Activated naive CD8-positive, alpha-beta T cell (primary cell): ENCODE results near the gene HOXC9.
A peak's percentile ranks its signal among the peaks of the same experiment; 100 is the strongest.

Experiments used
- H3K27ac Mint-ChIP-seq: one replicate; pipeline ENCODE4 v1.8.0; 2021; ENCODE audit warnings: mixed read lengths
- H3K27me3 Mint-ChIP-seq: one replicate; pipeline ENCODE4 v1.8.0; 2021; ENCODE audit warnings: mixed read lengths
- H3K36me3 Mint-ChIP-seq: one replicate; pipeline ENCODE4 v1.8.0; 2021; ENCODE audit warnings: mixed read lengths
- H3K4me1 Mint-ChIP-seq: one replicate; pipeline ENCODE4 v1.8.0; 2021; ENCODE audit warnings: low read depth, mixed read lengths
- H3K4me3 Mint-ChIP-seq: one replicate; pipeline ENCODE4 v1.8.0; 2021; ENCODE audit warnings: mild to moderate bottlenecking, mixed read lengths
- H3K9me3 Mint-ChIP-seq: one replicate; pipeline ENCODE4 v1.8.0; 2021; ENCODE audit warnings: low read depth, mixed read lengths

The HOXC9 gene

DNA sequence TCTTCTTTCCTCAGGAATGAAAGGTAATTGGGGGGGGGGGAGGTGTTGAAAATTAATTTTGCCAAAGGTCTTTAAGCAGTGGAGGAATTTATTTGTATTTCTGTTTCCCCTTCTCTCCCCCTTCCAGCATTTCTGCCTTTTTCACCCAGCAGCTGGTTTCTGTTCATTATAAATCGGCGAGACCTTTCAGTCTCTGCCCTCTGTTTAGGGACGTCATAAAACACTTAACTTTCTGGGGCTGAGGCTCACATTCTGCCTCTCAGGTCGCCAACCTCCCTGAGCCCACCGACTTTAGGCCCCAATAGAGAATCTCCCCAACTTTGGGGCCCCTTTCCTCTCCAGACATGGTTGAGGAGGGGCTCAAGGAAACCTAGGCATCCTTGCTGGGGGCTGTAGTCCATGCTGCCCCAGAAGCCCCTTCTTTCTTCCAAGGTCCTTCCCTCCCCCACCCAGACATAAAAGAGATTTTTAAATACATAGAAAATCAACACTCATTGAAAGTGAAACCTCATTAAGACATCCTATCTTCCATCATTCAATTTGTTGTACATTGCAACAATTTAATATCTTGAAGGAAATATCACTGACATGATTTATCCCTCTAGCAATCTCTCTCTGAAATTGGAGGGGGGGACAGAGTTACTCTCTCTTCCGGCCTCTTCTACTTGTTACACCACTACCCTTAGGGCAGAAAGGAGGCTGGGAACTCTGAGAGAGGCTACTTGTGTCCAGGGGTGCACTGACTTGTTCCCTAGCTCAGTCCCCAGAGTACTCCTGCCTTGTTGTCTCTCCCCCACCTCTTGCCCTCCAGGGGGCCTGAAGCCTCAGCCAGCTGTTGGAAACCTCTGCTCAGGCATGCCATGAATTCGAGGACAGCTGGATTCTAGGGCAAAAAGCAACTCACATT, 25.8 kb downstream of the HOXC9 start:
- H3K36me3 Mint-ChIP-seq: no peaks in the 10 kb centered on the region
- H3K27ac Mint-ChIP-seq: no peak overlapping the region
- H3K27me3 Mint-ChIP-seq: peaks cover 46% of the 10 kb centered on the region
- H3K9me3 Mint-ChIP-seq: no peaks in the 10 kb centered on the region
- peaks cover 20% of the 10 kb centered on the region for H3K4me1 Mint-ChIP-seq
- no peak overlapping the region for H3K4me3 Mint-ChIP-seq

DNA sequence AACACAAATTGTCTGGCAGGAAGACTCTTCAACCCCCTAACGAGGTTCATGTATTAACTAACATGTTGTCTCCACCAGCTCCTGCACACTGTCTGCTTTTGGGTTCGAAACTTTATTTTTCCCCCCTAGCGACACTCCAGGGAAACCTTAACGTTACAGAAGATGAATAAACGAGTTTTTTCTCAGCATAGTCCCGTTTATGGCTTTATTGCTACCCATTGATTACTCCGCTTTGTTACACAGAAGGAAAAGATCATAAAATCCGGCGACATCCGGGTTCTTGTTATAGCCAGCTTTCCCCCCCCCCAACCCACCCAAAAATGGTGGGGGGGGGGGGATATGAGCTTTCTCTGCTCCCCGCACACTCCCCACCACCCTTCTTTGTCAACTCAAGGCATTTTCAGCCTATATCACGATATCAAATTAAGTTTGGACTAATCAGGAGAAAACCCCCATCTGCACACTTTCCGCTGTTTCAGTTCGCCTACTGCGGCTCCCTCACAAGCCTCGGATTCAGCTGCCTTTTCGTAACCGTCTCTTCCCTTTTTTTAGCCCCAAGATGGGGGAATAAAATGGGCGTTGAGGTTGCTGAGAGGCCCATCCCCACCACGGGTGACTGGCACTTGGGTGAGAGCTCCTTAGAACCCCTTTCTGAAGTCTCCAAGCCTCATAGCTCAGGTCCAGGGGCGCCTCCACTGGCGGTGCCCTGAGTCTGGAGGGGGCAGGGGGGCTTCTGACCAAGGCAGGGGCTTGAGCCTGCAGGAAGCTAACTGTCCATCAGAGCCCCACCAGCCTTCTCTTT, 26.9 kb downstream of the HOXC9 start:
- Mint-ChIP-seq H3K27ac (no peak overlapping the region), H3K27me3 (peaks cover 42% of the 10 kb centered on the region), H3K9me3 (no peaks in the 10 kb centered on the region), H3K4me1 (peaks cover 20% of the 10 kb centered on the region), H3K4me3 (peak overlapping the region; percentile 57), H3K36me3 (no peaks in the 10 kb centered on the region)

DNA sequence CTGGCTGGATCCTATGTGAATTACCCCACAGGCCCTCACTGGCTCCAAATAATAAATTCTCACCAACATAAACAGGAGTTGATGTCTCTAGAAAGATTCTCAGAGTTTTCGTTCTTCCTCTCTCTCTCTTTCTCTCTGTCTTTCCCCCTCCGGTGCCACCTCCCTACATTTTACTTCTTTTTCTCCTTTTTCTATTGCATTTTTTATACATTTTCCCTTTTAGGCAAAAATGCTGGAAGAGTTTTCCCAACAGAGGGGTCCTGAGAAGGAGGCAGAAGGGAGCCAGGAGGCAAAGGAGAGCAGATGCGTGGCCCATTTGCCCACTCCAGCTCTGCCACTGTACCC, 27.5 kb downstream of the HOXC9 start:
- Mint-ChIP-seq H3K27me3 (peaks cover 44% of the 10 kb centered on the region), H3K9me3 (no peaks in the 10 kb centered on the region), H3K36me3 (no peaks in the 10 kb centered on the region), H3K4me3 (no peak overlapping the region), H3K4me1 (peaks cover 25% of the 10 kb centered on the region), H3K27ac (no peak overlapping the region)

DNA sequence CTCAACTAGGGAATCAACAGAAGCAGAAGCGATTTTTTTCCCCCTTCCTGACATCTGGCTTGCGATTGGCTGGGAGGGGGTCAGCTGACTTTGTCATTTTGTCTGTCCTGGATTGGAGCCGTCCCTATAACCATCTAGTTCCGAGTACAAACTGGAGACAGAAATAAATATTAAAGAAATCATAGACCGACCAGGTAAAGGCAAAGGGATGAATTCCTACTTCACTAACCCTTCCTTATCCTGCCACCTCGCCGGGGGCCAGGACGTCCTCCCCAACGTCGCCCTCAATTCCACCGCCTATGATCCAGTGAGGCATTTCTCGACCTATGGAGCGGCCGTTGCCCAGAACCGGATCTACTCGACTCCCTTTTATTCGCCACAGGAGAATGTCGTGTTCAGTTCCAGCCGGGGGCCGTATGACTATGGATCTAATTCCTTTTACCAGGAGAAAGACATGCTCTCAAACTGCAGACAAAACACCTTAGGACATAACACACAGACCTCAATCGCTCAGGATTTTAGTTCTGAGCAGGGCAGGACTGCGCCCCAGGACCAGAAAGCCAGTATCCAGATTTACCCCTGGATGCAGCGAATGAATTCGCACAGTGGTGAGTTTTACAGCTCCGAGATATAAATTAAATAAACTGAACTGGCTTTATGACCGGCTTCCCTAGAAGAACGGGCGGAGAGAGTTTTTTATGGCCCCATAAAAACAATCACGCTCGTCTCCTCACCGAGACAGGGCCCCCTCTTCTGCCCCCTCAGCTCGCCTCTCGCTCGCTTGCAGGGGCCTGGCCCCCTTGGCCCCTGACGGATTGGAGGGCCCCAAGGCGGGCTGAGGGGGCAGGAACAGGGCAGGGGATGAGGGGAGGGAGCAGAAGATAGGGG, 28.6 kb downstream of the HOXC9 start, which contains the start of gene HOXC6:
Gene HOXC6 (plus strand): TSS at position 127 of the 888 bp plus-strand sequence. CDS start 82 bp downstream, at position 209.
- H3K4me1 Mint-ChIP-seq: peaks cover 36% of the 10 kb centered on the region
- peak within 1 kb of the TSS; percentile 37 for H3K4me3 Mint-ChIP-seq
- no peak within 1 kb of the TSS for H3K27ac Mint-ChIP-seq
- no peaks in the 10 kb centered on the region for H3K9me3 Mint-ChIP-seq
- peaks cover 43% of the 10 kb centered on the region for H3K27me3 Mint-ChIP-seq
- no peaks in the 10 kb centered on the region for H3K36me3 Mint-ChIP-seq

DNA sequence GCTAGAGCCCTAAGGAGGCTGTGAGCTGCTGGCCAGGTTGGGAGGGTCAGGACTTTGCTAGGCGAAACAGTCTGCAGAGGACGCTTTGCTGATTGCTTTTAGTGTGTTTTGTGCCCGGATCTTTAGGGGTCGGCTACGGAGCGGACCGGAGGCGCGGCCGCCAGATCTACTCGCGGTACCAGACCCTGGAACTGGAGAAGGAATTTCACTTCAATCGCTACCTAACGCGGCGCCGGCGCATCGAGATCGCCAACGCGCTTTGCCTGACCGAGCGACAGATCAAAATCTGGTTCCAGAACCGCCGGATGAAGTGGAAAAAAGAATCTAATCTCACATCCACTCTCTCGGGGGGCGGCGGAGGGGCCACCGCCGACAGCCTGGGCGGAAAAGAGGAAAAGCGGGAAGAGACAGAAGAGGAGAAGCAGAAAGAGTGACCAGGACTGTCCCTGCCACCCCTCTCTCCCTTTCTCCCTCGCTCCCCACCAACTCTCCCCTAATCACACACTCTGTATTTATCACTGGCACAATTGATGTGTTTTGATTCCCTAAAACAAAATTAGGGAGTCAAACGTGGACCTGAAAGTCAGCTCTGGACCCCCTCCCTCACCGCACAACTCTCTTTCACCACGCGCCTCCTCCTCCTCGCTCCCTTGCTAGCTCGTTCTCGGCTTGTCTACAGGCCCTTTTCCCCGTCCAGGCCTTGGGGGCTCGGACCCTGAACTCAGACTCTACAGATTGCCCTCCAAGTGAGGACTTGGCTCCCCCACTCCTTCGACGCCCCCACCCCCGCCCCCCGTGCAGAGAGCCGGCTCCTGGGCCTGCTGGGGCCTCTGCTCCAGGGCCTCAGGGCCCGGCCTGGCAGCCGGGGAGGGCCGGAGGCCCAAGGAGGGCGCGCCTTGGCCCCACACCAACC, 29.8 kb downstream of the HOXC9 start:
- H3K27me3 Mint-ChIP-seq: peaks cover 44% of the 10 kb centered on the region
- peaks cover 39% of the 10 kb centered on the region for H3K4me1 Mint-ChIP-seq
- peak overlapping the region; percentile 20 for H3K4me3 Mint-ChIP-seq
- no peak overlapping the region for H3K27ac Mint-ChIP-seq
- no peaks in the 10 kb centered on the region for H3K9me3 Mint-ChIP-seq
- no peaks in the 10 kb centered on the region for H3K36me3 Mint-ChIP-seq

DNA sequence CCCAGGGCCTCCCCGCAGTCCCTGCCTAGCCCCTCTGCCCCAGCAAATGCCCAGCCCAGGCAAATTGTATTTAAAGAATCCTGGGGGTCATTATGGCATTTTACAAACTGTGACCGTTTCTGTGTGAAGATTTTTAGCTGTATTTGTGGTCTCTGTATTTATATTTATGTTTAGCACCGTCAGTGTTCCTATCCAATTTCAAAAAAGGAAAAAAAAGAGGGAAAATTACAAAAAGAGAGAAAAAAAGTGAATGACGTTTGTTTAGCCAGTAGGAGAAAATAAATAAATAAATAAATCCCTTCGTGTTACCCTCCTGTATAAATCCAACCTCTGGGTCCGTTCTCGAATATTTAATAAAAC, 30.5 kb downstream of the HOXC9 start:
- no peak overlapping the region for H3K4me3 Mint-ChIP-seq

DNA sequence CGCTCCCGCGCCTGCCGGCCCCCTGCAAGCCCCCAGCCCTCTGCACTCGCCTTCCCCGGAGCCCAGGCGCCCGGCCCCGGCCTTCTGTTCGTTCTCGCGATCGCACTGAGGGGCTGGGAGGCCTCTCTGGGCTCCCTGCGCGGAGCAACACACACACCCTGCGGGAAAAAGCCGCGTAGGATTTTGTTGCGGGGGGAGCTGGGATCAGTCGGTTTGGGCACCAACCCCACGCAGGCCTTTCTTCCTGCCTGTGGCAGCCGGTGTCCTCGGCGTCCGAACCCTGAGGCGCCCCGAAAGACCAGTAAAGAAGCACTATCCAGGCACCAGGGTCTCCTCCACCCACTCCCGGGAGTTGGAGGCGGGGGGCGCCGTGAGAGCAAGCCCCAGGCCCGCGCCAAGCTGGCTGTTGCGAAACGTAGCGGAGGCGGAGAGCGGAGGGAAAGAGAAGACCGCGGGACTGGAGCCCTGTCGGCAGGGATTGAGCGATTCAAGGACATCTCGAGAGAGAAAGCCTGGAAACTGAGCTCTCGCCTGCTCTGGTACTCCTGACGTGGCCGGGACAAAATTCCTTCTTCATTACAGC, 31.0 kb downstream of the HOXC9 start:
- Mint-ChIP-seq H3K4me3 (no peak overlapping the region), H3K4me1 (peaks cover 40% of the 10 kb centered on the region), H3K27me3 (peaks cover 50% of the 10 kb centered on the region), H3K36me3 (no peaks in the 10 kb centered on the region), H3K27ac (no peak overlapping the region), H3K9me3 (no peaks in the 10 kb centered on the region)

More for the DNA sequence above, 30.5 kb downstream of the HOXC9 start:
- peaks cover 48% of the 10 kb centered on the region for H3K27me3 Mint-ChIP-seq
- H3K9me3 Mint-ChIP-seq: no peaks in the 10 kb centered on the region
- no peak overlapping the region for H3K27ac Mint-ChIP-seq
- H3K4me1 Mint-ChIP-seq: peaks cover 42% of the 10 kb centered on the region
- H3K36me3 Mint-ChIP-seq: no peaks in the 10 kb centered on the region

DNA sequence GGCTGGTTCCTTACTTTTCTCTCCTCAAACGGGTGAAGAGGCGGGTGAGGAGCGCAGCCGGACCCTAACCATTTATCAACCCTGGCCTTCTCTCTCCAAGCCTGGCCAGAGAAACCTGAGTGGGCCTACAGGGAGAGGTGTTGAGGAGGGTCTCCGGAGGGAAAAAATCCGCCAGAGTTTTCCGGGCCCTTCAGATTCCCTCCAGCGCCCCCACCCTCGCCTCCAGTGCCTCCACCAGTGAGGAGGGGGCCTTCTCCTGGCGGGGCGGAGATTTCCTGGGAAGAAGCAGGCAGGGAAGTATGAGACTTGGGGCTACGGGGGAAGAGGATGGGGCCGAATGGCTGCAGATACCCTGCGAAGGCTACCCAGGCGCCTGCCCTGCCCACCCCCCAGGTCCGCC, 31.5 kb downstream of the HOXC9 start:
- Mint-ChIP-seq H3K4me3 (no peak overlapping the region), H3K27me3 (peaks cover 50% of the 10 kb centered on the region), H3K36me3 (no peaks in the 10 kb centered on the region), H3K27ac (no peak overlapping the region), H3K4me1 (peaks cover 40% of the 10 kb centered on the region), H3K9me3 (no peaks in the 10 kb centered on the region)

DNA sequence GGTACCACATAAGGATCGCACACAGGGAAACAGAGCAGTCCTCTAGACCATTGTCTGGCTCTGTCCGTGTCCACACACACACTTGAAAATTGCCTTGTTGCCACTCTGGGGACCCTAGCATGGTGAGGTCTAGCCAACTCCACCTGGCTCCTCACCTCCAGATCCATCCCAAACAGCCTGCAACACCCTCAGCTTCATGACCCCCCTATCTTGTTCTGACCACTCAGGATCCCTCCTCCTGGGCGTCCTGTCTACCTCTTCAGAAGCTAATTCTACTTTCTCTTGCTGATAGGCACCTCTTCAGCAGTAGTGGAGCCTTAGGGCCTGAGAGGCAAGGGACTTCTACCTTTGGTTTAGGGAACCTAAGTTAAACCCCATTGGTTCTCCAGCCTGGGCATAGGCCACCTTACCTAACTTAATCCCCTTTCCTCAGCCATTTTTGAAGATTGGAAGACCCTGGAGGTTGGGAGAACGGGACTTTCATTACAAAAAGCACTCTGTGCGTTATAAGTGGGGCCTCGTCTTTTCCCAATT, 32.2 kb downstream of the HOXC9 start:
- Mint-ChIP-seq H3K27me3 (peaks cover 44% of the 10 kb centered on the region), H3K4me1 (peaks cover 35% of the 10 kb centered on the region), H3K4me3 (peak overlapping the region; percentile 17), H3K9me3 (no peaks in the 10 kb centered on the region), H3K27ac (no peak overlapping the region), H3K36me3 (no peaks in the 10 kb centered on the region)

DNA sequence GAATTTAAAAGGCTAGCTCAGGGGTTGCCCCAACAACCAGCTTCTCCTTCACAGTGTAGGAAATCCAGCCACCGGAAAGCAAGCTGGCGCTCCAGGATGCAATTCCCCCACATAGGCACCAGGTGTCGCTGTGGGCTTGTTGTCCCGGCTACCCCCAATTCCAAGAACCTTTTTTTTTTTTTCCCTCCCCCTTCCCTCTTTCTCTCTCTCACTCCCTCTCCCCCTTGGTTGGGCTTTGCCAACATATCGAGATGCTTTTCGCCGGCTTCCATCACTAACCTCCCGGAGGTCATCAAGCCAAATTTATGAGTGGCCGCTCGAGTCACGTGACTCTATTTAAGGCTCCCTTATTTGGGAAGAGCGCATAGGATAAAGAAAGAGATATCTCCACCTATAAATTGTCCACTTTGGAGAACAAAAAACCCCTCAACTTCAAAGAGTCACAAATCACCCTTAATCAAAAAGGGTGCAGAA, 32.7 kb downstream of the HOXC9 start, which contains the start of gene HOXC5:
Gene HOXC5 (plus strand): TSS at position 424 of the 474 bp plus-strand sequence. CDS start 73 bp downstream, outside the sequence.
- peaks cover 35% of the 10 kb centered on the region for H3K4me1 Mint-ChIP-seq
- H3K9me3 Mint-ChIP-seq: no peaks in the 10 kb centered on the region
- peak within 1 kb of the TSS; percentile 78 for H3K4me3 Mint-ChIP-seq
- H3K27ac Mint-ChIP-seq: no peak within 1 kb of the TSS
- peaks cover 43% of the 10 kb centered on the region for H3K27me3 Mint-ChIP-seq
- H3K36me3 Mint-ChIP-seq: no peaks in the 10 kb centered on the region

DNA sequence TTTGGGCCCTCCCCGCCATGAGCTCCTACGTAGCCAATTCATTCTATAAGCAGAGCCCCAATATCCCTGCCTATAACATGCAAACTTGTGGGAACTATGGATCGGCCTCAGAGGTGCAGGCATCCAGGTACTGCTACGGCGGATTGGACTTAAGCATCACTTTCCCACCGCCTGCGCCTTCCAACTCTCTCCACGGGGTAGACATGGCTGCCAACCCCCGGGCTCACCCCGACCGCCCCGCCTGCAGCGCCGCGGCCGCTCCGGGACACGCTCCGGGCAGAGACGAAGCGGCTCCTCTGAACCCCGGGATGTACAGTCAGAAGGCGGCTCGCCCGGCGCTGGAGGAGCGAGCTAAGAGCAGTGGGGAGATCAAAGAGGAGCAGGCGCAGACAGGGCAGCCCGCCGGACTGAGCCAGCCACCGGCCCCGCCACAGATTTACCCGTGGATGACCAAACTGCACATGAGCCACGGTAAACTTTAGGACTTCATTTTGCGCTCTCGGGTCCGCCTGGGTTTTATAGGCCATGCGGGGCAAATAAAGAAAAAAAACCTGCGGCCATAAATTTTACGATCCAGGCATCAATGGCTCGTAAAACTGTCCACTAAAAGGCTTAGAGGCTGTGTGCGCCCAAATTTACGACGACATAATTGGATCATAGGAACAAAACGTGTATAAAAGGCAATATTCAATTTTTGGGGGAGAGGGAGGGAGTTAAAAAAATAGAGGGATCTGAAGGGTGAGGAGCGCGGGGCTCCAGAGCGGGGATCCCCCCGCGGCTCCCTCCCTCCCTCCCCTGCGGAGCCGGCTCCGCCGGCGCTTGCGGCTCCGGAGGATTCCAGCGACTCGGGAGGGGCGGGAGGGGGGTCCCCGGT, 33.4 kb downstream of the HOXC9 start:
- peaks cover 39% of the 10 kb centered on the region for H3K27me3 Mint-ChIP-seq
- H3K4me1 Mint-ChIP-seq: peaks cover 34% of the 10 kb centered on the region
- H3K27ac Mint-ChIP-seq: no peak overlapping the region
- no peaks in the 10 kb centered on the region for H3K36me3 Mint-ChIP-seq
- H3K4me3 Mint-ChIP-seq: peak overlapping the region; percentile 78
- no peaks in the 10 kb centered on the region for H3K9me3 Mint-ChIP-seq

DNA sequence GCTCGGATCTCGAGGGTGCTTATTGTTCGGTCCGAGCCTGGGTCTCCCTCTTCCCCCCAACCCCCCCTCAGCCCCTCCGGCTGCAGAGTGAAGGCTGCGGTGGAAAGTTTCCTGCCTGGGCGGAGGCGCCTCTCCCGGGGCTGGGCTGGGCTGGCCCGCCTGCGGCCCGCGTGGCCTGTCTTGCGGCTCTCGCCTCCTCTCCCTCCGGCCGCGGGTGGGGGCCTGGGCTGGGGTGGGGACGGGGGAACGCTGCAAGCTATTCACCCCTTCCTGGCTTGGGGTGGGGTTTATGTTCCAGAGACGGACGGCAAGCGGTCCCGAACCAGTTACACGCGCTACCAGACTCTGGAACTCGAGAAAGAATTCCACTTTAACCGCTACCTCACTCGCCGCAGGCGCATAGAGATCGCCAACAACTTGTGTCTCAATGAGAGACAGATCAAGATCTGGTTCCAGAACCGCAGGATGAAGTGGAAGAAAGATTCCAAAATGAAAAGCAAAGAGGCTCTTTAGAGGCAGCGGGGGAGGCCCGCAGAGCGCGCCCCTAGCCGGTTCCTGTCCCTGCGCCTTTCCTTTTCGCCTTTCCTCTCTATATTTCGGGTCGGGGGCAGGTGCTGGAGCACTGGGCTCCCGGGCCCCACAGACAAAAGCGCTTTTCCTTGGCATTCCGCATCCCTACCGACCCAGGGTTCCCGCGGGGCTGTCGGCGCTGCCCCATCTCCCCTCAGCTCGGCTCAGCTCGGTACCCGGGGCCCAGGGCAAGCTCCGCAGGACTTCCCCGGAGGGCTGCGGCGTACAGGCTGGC, 34.2 kb downstream of the HOXC9 start:
- H3K9me3 Mint-ChIP-seq: no peaks in the 10 kb centered on the region
- H3K27ac Mint-ChIP-seq: no peak overlapping the region
- H3K4me3 Mint-ChIP-seq: peak overlapping the region; percentile 74
- no peaks in the 10 kb centered on the region for H3K36me3 Mint-ChIP-seq
- H3K27me3 Mint-ChIP-seq: peaks cover 41% of the 10 kb centered on the region
- H3K4me1 Mint-ChIP-seq: peaks cover 30% of the 10 kb centered on the region
